ENCODE measurements around the gene CPNE5.

CPNE5 gene

DNA sequence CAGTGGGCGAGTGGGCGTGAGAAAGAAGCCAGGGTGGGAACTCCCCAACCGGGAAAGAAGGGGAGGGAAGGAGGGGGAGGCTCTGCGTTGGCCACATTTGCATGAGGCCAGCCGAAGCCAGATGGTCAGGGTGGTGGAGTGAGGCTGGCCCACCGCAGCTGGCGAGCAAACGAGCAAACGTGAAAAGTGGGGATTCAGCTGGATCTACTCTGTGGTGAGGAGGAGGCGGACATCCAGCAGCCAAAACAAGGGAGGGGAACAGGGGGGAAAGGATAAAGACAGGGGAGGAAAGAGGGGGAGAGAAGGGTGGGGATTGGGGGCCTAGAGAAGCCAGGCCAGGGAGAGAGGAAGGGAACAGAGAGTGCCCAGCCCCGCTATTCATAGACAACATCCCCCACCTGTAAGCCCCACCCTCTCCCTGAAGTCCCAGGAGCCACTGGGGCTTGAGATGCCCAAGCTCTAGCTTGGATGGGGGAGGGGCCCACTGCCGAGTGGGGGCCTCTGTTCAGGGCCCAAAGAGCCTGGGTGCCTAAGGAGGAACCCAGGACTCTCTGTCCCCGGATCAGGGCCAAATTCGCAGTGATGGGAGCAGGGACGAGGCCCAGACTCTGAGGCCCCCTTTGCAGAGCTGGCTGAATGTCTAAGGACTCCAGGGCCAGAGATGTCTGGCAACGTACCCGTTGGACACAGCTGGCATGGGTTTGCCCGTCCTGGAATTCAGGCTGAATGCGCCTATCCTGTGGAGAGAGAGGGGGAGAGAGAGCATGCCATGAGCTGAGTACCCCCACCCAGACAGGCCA, 45.1 kb downstream of the CPNE5 start:
- FAIRE-seq (no peak), DNase-seq (ENCODE audit: low spot score) (no peak)

GRCh38 chr6:36793296-36793912, 45.8 kb downstream of the CPNE5 start:
- FAIRE-seq (no peak), DNase-seq (ENCODE audit: low spot score) (no peak)

- FAIRE-seq (no peak), DNase-seq (ENCODE audit: low spot score) (no peak)
These were observed 47.6 kb downstream of the CPNE5 start for GRCh38 chr6:36791521-36792135.

DNA sequence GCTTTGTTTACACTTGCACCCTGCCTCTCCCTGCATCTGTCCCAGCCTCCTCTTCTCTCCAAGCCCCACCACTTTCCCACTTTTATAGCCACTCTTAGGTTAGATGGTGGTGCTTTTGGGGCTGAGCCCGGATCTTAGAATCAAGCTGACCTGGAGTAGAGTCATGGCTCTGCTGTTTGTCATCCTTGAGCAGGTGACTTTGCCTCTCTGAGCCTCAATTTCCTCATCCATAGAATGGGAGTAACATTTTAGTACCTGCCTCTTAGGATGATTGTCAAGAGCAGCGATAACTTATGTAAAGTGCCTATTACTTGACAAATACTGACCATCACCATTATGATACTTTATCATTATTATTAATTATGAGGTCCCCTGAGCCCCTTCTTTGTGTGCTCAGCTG, 48.2 kb downstream of the CPNE5 start:
- no peak for FAIRE-seq
- no peak for DNase-seq (ENCODE audit: low spot score)

DNA sequence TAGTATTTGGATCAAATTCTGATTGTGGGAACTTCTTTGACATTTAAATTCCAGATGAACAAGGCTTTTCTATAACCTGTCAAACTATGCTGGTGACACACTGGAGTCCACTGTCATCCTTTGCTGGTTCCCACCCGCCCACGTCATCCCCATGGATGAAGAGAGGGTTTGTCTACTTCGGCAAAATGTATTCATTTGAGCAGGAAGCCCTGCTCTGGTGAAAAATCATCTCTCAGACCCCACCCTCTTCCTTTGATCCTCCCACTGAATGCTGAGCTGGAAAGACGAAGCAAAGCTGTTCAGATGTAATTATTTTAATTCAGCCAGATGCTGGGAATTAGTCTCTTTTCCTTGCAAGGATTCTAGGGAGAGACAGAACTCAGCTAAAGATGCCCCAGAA, 50.5 kb downstream of the CPNE5 start:
- DNase-seq (ENCODE audit: low spot score) (no peak), FAIRE-seq (peak; percentile 68)

- DNase-seq (ENCODE audit: low spot score), result no peak
- no peak for FAIRE-seq
These were observed 51.1 kb downstream of the CPNE5 start for GRCh38 chr6:36788186-36788585.

DNA sequence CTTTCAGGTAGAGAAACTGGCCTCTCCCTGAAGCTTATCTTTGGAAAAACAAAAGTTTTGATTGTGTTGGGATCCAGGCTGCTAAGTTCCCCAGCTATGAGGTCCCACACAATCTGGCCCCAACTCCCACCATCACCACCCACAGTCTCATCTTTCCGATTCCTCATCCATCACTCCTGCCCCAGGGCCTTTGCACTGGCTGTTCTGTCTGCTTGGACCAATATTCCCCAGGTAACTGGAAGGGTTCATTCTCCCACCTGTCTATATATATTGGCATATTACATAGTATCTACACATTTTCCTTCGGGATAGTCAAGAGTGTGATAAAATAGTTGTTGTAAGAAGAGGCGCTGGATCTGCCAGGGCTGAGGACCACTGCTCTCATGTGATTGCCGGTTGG, 52.0 kb downstream of the CPNE5 start:
- DNase-seq (ENCODE audit: low spot score) (no peak), FAIRE-seq (no peak)

DNA sequence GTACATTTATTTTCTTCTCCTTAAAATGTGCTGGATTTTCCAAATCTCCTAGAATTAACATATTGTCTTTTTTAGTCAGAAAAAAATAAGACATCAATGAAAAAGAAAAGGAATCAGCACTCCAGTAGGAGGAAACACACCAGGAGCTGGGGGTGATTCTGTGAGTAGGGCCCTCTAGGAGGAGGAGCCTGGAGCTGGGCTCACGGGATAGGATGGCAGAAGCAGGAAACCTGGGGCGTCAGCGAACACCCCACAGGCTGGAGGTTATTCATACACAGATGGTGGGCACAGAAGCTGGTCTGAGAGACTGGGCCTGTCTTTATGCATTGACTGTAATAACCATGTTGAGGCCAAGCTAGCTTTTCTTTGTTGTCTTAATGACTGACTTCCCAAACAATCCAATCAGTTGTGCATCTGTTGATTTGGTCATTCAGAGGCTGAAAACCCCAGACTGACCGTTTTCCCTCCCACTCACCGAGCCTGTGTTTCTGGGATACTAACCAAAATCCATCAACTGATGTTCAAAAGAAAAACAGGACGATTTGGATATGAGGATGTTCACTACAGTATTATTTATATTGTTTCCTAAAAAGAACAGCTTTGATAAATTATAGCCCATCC, 53.1 kb downstream of the CPNE5 start:
- DNase-seq (ENCODE audit: low spot score), result no peak
- no peak for FAIRE-seq

GRCh38 chr6:36784376-36784636, 54.9 kb downstream of the CPNE5 start:
- DNase-seq (ENCODE audit: low spot score) (no peak), FAIRE-seq (no peak)

- FAIRE-seq, result no peak
- no peak for DNase-seq (ENCODE audit: low spot score)
These were observed 55.5 kb downstream of the CPNE5 start for GRCh38 chr6:36783603-36784375.

DNA sequence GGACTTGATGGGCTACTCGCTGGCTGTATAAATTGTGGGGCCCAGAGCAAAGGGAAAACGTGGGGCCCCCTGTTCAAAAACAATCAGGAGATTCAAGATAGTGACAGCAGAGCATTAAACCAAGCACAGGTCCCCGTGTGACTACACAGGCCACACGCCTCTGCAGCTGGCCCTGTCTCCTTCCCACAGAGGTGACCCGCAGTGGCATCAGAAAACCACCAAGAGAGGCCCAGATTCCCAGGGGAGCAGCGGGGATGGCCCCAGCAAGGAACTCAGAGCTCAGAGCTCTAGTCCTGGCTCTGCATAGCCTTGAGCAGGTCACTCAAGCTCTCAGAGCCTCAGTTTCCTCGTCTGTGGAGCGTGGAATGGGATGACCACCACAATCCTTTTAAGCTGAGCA, 57.6 kb downstream of the CPNE5 start:
- FAIRE-seq (no peak), DNase-seq (ENCODE audit: low spot score) (no peak)

DNA sequence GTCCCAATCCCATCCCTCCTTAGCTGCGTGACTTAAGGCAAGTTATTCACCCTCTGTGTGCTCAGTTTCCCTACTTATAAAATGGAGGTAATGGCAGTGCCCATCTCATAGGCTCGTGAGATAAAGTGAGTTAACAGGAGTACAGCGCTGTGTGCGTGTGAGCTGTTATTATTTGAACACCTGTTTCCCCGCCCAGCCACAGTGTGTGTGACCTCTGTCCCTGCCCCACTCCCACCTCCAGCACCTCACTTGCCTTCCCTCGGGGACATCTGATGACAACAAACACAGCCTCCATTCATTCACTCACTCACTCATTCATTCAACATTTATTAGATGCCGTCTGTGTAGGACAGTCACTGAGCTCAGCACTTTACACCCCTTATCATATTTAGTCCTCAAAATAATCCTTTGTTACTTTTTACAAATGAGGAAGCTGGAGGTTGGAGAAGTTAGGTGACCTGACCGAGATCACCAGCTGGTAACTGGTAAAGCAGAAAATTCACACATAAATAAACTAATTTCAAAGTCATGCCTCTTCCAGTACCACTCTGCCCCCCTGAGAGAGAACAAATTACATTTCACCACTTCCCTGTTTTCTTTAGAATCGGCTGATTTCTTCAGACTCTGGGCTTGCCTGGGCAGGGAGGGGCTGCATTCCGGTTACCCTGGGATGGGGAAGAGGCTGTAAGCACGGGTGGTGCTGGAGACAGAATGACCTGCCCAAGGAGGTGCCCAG, 58.6 kb downstream of the CPNE5 start:
- FAIRE-seq, result peak; percentile 20
- no peak for DNase-seq (ENCODE audit: low spot score)

DNA sequence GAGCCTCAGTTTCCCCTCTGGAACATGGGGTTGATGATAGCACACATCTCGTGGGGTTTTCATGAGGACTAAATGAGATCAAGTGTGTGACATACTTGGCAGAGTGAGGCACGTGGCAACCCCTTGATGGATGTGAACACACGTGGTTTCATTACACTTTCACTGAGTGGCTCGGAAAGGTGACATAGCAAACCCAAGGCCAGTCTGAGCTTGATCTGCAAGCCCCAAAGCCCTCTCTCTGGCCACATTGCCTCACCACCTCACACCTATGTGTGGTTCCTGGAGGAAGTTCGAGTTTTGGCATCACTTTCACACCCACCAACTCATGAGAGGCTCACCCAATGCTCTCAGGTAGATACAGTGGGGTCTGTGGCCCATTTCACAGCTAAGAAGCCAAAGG, 60.0 kb downstream of the CPNE5 start:
- FAIRE-seq, result no peak
- DNase-seq (ENCODE audit: low spot score), result no peak

- no peak for DNase-seq (ENCODE audit: low spot score)
- FAIRE-seq, result no peak
These were observed 61.4 kb downstream of the CPNE5 start for GRCh38 chr6:36777801-36778200.

- no peak for DNase-seq (ENCODE audit: low spot score)
- no peak for FAIRE-seq
These were observed 63.1 kb downstream of the CPNE5 start for GRCh38 chr6:36776167-36776566.

DNA sequence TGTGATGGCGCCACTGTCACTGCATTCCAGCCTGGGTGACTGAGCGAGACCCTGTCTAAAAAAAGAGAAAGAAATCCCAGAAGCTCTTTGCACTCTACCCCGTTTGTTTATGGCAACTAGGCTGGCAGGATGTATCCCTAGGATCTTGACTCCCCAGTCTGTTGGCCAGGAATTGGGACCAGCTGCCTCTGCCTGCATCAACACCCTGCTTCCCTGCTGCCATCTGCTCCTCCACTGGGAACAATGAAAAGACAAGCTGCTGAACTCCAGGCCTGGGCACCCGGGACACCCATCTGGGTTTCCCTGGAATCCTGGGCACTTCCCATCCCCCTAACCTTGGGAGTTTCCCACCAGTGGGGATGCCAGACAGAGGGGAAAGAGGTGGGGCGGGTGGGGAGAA, 64.9 kb downstream of the CPNE5 start:
- no peak for DNase-seq (ENCODE audit: low spot score)
- FAIRE-seq, result no peak

DNA sequence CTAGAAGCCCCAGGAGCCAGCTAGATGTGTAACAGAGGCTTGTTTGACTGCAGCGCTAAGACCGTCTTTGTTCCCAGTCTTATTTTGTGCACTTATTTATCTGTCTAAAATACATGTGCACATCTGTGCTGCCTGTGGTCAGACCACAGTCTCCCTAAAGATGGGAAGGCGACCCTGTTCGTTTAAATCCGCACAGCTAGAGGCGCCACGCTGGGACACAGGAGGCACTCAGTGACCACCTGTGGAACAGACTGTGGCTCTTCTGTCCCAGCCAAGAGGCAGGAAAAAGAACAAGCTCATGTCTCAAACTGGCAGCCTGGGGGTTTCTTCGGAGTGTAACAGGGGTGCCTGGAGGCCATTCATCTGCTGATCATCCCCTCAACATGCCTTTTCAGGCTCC, 66.8 kb downstream of the CPNE5 start:
- FAIRE-seq, result no peak
- no peak for DNase-seq (ENCODE audit: low spot score)

GRCh38 chr6:36771145-36771544, 68.1 kb downstream of the CPNE5 start:
- DNase-seq (ENCODE audit: low spot score) (no peak), FAIRE-seq (no peak)

- FAIRE-seq, result peak; percentile 58
- peak; percentile 44 for DNase-seq (ENCODE audit: low spot score)
These were observed 69.4 kb downstream of the CPNE5 start for GRCh38 chr6:36769676-36770499.

GRCh38 chr6:36769183-36769675, 70.0 kb downstream of the CPNE5 start:
- no peak for FAIRE-seq
- DNase-seq (ENCODE audit: low spot score), result no peak
